ENCODE measurements around the gene FBXO2. TPM values are rescaled to one million over a fixed set of nuclear protein-coding genes. Genes with fewer than 3 reads are reported as not detected.
A peak's percentile ranks its signal among the peaks of the same experiment; 100 is the strongest.

The FBXO2 gene
- total RNA-seq, 2 experiments from 2014 or later: 1.8 to 2.1 TPM

DNA sequence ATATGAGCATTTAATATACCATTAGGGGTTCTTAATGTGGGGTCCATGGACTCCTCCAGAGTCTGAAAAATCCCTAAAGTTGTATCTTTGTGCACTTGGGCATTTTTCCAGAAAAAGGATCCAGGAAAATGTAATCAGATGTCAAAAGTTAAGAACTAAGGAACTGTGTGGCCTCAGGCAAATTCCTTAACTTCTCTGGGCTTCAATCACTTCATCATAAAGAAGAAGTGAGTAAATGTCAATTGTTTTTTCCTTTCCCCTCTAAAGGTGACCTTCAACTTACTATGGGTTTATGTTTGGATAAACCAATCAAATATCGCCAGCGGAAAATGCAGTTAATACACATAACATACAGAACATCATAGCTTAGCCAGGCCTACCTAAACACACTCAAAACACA is 24.2 kb upstream of the FBXO2 start:
- H3K9me3 Mint-ChIP-seq: no peaks in the 10 kb centered on the region
- peaks cover 7% of the 10 kb centered on the region for H3K27me3 Mint-ChIP-seq
- peaks cover 16% of the 10 kb centered on the region for H3K36me3 Mint-ChIP-seq (ENCODE audit: low read depth)
- H3K4me1 Mint-ChIP-seq: peaks cover 17% of the 10 kb centered on the region
- DNase-seq: no peak
- CTCF ChIA-PET: interaction anchor here (6.7 kb wide), 1 partner anchor 14 kb away, joined by 49 read pairs; the partner anchor contains the start of gene FBXO6
- H3K27ac Mint-ChIP-seq: no peak overlapping the region
- POLR2A ChIA-PET: no interaction called here
- peak overlapping the region; percentile 9 for H3K4me3 Mint-ChIP-seq

DNA sequence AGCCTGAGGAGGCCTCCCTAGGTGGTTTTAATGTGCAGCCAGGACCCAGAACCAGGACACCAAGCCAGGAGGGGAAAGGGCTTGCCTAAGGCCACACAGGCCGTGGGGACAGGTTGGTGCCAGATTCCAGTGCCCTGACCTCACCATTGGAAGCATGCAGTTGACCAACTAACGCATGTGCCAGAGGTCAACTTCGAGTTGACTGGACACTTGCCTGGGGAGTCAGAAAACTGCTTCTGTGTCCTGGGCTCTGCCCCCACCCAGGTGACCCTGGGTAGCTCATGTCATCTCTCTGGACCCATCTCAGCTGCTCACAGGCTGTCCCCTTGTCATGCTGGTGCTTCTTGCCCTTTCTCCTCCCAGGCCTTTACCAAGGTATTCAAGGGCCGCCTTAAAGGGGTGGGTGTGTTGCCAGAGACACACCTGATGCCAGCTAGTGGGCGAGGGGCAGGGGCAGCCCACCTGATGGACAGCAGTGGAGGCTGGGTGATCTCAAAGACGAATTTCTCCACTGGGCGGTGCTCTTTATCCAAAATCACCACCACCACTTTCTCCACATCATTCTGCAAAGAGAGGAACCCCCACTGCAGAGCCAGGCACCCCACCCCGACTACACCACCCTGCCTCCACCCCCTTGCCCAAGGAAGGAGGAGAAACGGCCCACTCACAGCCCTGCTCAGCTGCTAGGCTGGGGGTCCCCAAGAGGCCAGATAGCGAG is 22.3 kb upstream of the FBXO2 start:
- no peak overlapping the region for H3K27ac Mint-ChIP-seq
- H3K4me1 Mint-ChIP-seq: peaks cover 12% of the 10 kb centered on the region
- DNase-seq: no peak
- no peaks in the 10 kb centered on the region for H3K27me3 Mint-ChIP-seq
- CTCF ChIA-PET: interaction anchor here (1.4 to 6.7 kb wide), 2 partner anchors 12 to 17 kb away, joined by 4 to 49 read pairs; partner anchors contain the start of gene FBXO6
- peaks cover 18% of the 10 kb centered on the region for H3K36me3 Mint-ChIP-seq (ENCODE audit: low read depth)
- POLR2A ChIA-PET: no interaction called here
- no peak overlapping the region for H3K4me3 Mint-ChIP-seq
- no peaks in the 10 kb centered on the region for H3K9me3 Mint-ChIP-seq

DNA sequence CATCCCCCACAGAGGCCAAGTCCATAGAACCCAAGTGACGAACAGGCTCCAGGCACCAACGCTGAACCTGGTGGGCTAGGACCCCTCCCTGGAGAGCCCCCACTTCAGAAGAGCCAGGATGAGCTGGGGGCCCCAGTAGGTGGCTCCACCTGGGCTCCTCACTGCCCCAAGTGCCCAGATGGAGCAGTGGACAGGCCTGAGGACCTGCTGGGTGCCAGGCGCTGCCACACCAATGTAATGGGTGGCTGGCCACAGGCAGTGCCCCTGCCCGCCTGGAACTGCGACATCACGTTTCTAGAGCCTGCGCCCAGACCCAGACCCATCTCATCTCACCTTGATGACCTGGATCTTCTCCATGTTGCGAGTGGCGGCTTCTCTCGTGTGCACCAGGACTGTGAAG is 21.1 kb upstream of the FBXO2 start:
- H3K27ac Mint-ChIP-seq: peak overlapping the region; percentile 25
- H3K4me1 Mint-ChIP-seq: peaks cover 12% of the 10 kb centered on the region
- no peaks in the 10 kb centered on the region for H3K27me3 Mint-ChIP-seq
- H3K4me3 Mint-ChIP-seq: no peak overlapping the region
- DNase-seq: no peak
- CTCF ChIA-PET: interaction anchor here (0.6 to 6.7 kb wide), 2 partner anchors 11 to 573 kb away, joined by 4 to 49 read pairs; partner anchors contain the start of gene FBXO6
- H3K9me3 Mint-ChIP-seq: no peaks in the 10 kb centered on the region
- peaks cover 18% of the 10 kb centered on the region for H3K36me3 Mint-ChIP-seq (ENCODE audit: low read depth)
- POLR2A ChIA-PET: no interaction called here

DNA sequence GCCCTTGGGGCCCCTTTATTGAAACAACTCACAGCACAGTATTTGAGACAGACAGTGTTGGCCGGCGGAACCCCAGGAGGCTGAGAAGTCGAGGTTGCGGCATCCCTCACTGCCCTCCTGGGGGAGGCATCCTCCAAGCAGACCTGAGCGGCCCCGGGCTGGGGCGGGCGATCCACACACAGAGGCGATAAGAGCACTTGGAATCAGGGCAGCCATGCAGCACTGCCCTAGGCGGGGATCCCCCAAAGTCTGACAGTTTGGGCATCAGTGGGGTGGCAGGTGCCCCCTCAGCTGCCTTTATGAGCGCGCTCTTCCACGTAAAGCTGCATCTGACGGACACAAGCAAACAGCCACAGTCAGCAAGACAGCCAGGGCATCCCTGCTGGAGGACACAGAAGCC is 20.3 kb upstream of the FBXO2 start:
- no peak for DNase-seq
- Mint-ChIP-seq H3K27ac (no peak overlapping the region), H3K9me3 (no peaks in the 10 kb centered on the region), H3K4me3 (no peak overlapping the region), H3K4me1 (peaks cover 7% of the 10 kb centered on the region), H3K27me3 (no peaks in the 10 kb centered on the region), H3K36me3 (ENCODE audit: low read depth) (peaks cover 21% of the 10 kb centered on the region)
- ChIA-PET CTCF (interaction anchor here (6.7 kb wide), 1 partner anchor 10 kb away, joined by 49 read pairs; the partner anchor contains the start of gene FBXO6), POLR2A (no interaction called here)

DNA sequence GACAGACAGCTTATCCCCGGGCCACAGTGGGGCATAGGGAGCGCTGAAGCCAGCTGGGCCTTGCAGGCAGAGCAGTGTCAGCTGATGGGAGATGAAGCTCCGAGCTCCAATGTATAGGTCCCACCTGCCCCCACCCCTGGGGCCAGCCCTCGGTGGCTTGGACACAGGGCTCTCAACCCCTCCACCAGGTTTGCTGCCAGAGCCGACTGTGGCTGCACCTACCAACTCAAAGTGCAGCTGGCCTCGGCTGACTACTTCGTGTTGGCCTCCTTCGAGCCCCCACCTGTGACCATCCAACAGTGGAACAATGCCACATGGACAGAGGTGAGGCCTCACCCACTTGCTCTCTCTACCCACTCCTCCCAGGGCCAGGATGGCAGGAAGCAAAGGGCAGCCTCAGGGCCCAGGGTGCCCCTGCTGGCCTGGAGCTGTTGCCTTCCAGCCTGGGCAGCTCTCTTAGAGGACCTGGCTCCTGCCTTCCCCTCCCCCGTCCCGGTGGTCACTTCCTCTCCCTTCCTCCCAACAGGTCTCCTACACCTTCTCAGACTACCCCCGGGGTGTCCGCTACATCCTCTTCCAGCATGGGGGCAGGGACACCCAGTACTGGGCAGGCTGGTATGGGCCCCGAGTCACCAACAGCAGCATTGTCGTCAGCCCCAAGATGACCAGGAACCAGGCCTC is 19.0 kb upstream of the FBXO2 start:
- Mint-ChIP-seq H3K36me3 (ENCODE audit: low read depth) (peaks cover 25% of the 10 kb centered on the region), H3K9me3 (no peaks in the 10 kb centered on the region), H3K4me3 (no peak overlapping the region), H3K27ac (peak overlapping the region; percentile 60), H3K27me3 (no peaks in the 10 kb centered on the region), H3K4me1 (peaks cover 3% of the 10 kb centered on the region)
- ChIA-PET POLR2A (no interaction called here), CTCF (interaction anchor here (1.0 to 6.7 kb wide), 4 partner anchors 9 to 234 kb away, joined by 4 to 49 read pairs (median 4); partner anchors contain the start of gene FBXO6)
- no peak for DNase-seq

DNA sequence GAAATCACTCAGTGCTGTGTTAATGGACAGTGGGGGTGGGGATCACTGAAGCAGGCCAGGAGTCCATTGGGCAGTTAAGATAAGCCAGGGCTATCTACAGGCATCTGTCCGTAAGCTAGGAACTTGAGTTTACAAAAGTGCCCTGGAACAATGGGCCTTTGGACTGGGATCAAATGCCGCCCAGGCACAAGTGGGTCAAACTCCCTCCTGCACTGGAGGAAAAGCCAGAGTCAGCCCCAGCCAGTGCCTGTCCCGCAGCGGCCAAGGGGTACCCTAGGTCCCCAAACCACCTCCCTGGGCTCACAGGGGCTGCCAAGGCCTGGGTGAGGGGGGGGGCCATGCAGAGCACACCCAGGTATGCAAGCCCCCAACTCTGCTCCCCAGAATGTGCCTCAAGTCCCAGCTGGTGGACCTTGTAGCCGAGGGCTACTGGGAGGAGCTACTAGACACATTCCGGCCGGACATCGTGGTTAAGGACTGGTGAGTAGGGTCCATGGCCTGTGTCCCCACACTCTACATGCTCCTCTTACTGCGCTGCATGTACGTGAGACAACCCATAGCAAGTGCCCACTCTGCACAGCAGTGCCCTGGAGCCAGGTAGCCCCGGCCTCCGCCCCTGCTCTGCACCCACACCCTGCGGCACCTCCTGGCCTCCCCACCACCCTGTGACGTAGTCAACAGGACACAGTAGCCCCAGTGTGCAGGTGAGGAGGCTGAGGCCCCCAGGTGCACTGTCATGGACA is 17.5 kb upstream of the FBXO2 start:
- ChIA-PET POLR2A (no interaction called here), CTCF (interaction anchor here (1.0 to 6.7 kb wide), 3 partner anchors 8 to 15 kb away, joined by 4 to 49 read pairs (median 5); partner anchors contain the start of gene FBXO6)
- Mint-ChIP-seq H3K9me3 (no peaks in the 10 kb centered on the region), H3K27me3 (no peaks in the 10 kb centered on the region), H3K27ac (no peak overlapping the region), H3K36me3 (ENCODE audit: low read depth) (peaks cover 29% of the 10 kb centered on the region), H3K4me3 (no peak overlapping the region), H3K4me1 (peaks cover 9% of the 10 kb centered on the region)
- DNase-seq: no peak

DNA sequence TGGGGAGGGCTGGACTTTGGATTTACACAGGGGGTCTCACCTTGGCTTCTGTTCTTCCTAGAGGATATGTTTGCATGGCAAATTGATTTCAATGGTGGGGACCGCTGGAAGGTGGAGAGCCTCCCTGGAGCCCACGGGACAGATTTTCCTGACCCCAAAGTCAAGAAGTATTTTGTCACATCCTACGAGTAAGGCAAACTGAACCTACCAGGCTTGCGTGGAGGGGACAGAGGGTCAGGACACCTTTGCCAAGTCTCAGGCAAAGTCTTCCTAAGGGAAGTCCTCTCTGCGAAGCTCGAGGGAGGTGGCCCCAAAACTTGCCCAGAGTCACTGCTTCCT is 16.9 kb upstream of the FBXO2 start:
- DNase-seq: no peak
- Mint-ChIP-seq H3K9me3 (no peaks in the 10 kb centered on the region), H3K4me3 (no peak overlapping the region), H3K4me1 (peaks cover 9% of the 10 kb centered on the region), H3K36me3 (ENCODE audit: low read depth) (peaks cover 29% of the 10 kb centered on the region), H3K27me3 (no peaks in the 10 kb centered on the region), H3K27ac (no peak overlapping the region)
- ChIA-PET CTCF (interaction anchor here (1.0 to 1.3 kb wide), 2 partner anchors 12 to 15 kb away, joined by 4 to 5 read pairs; no protein-coding TSS in a partner anchor), POLR2A (no interaction called here)

DNA sequence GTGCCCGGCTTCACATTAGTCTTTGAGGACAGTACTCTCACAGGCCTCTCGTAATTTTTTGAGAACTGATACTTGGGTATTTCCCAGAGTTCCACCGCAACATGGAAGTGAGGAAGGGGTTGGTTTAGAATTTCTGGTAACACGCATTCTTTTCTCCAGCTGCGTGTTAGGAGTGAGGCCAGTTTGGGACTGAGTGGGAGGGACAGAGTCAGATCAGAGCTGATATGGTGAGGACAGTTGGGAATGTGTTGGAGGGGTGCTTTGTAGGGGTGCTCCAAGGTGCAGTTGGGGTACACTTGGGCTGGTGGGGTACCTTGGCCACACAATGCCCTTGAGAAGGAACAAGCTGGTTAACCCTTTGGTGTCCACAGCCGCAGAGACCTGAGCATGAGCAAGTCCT is 16.5 kb upstream of the FBXO2 start:
- ChIA-PET POLR2A (no interaction called here), CTCF (no interaction called here)
- Mint-ChIP-seq H3K4me3 (no peak overlapping the region), H3K4me1 (peaks cover 13% of the 10 kb centered on the region), H3K9me3 (no peaks in the 10 kb centered on the region), H3K36me3 (ENCODE audit: low read depth) (peaks cover 28% of the 10 kb centered on the region), H3K27ac (no peak overlapping the region), H3K27me3 (no peaks in the 10 kb centered on the region)
- DNase-seq: no peak

DNA sequence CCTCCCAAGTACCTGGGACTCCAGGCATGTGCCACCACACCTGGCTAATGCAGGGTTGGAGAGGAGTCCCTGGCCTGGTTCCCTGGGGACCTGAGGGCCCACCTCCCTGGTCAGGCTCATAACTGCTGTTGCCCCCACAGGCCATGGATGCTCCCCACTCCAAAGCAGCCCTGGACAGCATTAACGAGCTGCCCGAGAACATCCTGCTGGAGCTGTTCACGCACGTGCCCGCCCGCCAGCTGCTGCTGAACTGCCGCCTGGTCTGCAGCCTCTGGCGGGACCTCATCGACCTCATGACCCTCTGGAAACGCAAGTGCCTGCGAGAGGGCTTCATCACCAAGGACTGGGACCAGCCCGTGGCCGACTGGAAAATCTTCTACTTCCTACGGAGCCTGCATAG is 14.3 kb upstream of the FBXO2 start:
- no peak overlapping the region for H3K27ac Mint-ChIP-seq
- no peaks in the 10 kb centered on the region for H3K27me3 Mint-ChIP-seq
- H3K4me3 Mint-ChIP-seq: no peak overlapping the region
- DNase-seq: no peak
- H3K4me1 Mint-ChIP-seq: peaks cover 17% of the 10 kb centered on the region
- no peaks in the 10 kb centered on the region for H3K9me3 Mint-ChIP-seq
- CTCF ChIA-PET: no interaction called here
- peaks cover 14% of the 10 kb centered on the region for H3K36me3 Mint-ChIP-seq (ENCODE audit: low read depth)
- POLR2A ChIA-PET: no interaction called here

DNA sequence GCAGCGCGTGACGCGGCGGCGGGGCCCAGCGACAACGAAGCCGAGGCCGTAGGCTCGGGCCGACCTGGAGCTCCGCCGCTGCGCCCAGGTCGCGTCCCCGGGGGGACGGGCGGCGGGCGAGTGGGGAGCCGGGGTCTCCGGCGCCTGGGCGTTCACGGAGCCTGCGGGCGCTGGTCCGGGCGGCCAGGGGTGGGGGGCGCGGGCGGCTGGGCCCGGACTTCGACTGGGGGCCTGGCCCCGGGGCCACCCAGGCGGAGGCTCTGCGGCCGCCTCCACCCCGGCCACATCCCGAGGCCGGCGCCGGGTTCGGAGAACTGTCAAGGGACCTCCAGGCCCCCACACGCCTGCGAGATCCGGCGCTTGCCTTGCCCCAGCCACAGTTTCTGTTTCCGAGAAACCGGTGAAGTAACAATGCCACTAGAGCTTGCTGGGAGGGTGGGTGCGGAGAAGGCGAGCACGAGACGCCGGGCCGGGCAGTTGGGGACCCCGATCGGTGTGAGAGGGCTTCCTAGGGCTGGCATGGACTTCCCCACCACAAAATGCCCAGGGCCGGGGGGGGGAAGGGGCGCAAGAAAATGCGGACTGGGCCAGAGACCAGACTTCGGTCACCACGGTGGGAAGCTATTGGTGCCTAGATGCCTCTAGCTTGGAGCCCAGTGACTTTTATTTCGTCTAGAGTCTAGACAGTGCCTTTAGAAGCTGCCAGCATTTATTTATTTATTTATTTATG is 10.3 kb upstream of the FBXO2 start:
- Mint-ChIP-seq H3K9me3 (no peaks in the 10 kb centered on the region), H3K27me3 (no peaks in the 10 kb centered on the region), H3K4me3 (peak overlapping the region; percentile 87), H3K36me3 (ENCODE audit: low read depth) (peaks cover 17% of the 10 kb centered on the region), H3K27ac (peak overlapping the region; percentile 92), H3K4me1 (peaks cover 26% of the 10 kb centered on the region)
- CTCF ChIA-PET: interaction anchor here (0.6 to 8.5 kb wide), 23 partner anchors 11 to 799 kb away, joined by 3 to 55 read pairs (median 4); partner anchors contain the start of genes EXOSC10, FBXO2, FBXO44 and MAD2L2
- POLR2A ChIA-PET: interaction anchor here (0.6 to 1.8 kb wide), 4 partner anchors 16 to 244 kb away, joined by 3 to 12 read pairs (median 6); partner anchors contain the start of gene MAD2L2
- peak; percentile 77 for DNase-seq

DNA sequence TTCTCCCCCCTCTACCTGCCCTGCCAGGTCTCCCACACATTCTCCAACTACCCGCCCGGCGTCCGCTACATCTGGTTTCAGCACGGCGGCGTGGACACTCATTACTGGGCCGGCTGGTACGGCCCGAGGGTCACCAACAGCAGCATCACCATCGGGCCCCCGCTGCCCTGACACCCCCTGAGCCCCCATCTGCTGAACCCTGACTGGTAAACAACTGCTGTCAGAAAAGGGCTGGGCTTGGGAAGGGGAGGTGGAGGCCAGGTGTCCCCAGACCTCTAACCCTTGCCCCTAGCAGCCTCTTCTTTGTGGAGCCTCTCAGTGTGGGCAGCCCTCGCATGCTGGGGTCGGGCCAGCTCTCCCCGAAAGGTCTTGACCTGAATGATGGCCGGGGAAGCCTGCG is 6.9 kb upstream of the FBXO2 start:
- peaks cover 18% of the 10 kb centered on the region for H3K4me1 Mint-ChIP-seq
- H3K27ac Mint-ChIP-seq: no peak overlapping the region
- CTCF ChIA-PET: interaction anchor here (1.2 to 8.5 kb wide), 2 partner anchors 12 to 39 kb away, joined by 4 to 55 read pairs; no protein-coding TSS in a partner anchor
- H3K9me3 Mint-ChIP-seq: no peaks in the 10 kb centered on the region
- POLR2A ChIA-PET: no interaction called here
- no peak for DNase-seq
- H3K27me3 Mint-ChIP-seq: no peaks in the 10 kb centered on the region
- no peak overlapping the region for H3K4me3 Mint-ChIP-seq
- peaks cover 19% of the 10 kb centered on the region for H3K36me3 Mint-ChIP-seq (ENCODE audit: low read depth)

DNA sequence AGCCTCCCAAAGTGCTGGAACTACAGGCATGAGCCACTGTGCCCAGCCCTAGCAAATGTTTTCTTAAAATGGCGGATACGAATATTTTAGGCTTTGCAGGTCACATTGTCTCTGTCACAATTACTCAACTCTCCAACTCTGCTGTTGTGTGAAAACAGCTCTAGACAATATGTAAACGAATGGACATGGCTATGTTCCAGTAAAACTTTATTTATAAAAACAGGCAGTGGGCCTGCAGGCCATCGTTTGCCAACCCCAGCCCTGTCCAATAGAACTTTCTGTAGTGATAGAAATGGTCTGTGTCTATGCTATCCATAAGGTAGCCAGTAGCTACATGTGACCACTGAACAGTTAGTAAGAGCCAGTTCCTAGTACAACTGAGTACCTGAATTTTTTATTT is 5.5 kb upstream of the FBXO2 start:
- peaks cover 22% of the 10 kb centered on the region for H3K36me3 Mint-ChIP-seq (ENCODE audit: low read depth)
- DNase-seq: no peak
- CTCF ChIA-PET: interaction anchor here (1.4 to 8.5 kb wide), 4 partner anchors 11 to 60 kb away, joined by 4 to 55 read pairs (median 6); no protein-coding TSS in a partner anchor
- peaks cover 20% of the 10 kb centered on the region for H3K4me1 Mint-ChIP-seq
- no peaks in the 10 kb centered on the region for H3K9me3 Mint-ChIP-seq
- no peaks in the 10 kb centered on the region for H3K27me3 Mint-ChIP-seq
- H3K27ac Mint-ChIP-seq: no peak overlapping the region
- no peak overlapping the region for H3K4me3 Mint-ChIP-seq
- POLR2A ChIA-PET: interaction anchor here (0.6 kb wide), 1 partner anchor 60 kb away, joined by 11 read pairs; no protein-coding TSS in a partner anchor
